ENCODE measurements around the gene WWOX.

The WWOX gene

DNA sequence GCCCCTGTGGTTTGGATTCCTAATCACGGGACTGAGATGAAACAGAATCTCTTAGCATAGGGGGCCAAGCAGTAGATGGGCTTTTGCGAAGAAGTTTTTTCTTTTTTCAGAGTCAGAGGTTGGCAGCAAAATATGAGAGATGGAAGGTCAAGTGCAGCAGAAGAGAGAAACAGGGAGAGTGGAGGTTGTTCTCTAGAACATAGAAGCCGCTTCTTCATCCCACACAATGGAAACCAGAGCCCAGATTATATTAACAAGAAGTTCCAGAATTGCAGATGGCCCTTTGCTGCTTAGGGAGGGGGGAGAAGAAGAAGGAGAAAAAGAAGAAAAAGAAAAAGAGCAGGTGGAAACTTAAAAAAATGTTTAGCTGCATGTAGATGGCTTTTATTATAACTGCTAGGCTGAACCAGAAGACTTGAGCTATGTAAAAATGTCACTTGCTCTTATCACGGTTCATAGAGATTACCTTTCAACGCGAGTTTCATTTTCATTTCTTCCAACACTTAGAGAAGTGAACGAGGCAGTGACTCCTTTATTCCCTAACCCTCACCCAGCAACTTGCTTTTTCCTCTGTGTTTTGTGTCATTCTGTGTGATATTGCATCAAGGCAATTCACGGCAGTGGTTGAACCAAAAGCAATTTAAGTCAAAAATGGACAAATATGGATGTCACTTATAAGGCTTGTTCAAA is 737.5 kb downstream of the WWOX start:
- DNase-seq, result no peak

GRCh38 chr16:78837706-78838105 is 738.3 kb downstream of the WWOX start:
- no peak for DNase-seq

GRCh38 chr16:78838276-78838675 is 738.8 kb downstream of the WWOX start:
- no peak for DNase-seq

DNA sequence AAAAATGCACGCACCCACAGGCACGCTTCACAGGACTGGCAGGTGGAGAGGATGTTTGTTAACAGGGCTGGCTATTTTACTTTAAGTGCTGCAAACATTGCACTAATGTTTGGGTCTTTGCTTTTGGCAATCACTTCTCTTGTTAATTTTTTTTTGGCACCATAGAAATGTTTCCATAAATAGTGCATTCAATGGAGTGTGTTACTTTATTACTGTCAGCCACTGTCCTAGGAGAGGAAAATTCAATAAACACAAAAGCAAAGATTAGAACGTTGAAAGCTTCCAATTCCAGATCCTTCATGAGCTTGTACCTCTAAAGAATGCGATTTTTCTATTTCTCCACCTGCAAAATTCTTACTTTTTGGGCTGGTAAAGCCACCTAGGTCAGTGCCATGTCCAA is 743.5 kb downstream of the WWOX start:
- DNase-seq, result no peak

GRCh38 chr16:78843978-78844377 is 744.5 kb downstream of the WWOX start:
- DNase-seq, result no peak

DNA sequence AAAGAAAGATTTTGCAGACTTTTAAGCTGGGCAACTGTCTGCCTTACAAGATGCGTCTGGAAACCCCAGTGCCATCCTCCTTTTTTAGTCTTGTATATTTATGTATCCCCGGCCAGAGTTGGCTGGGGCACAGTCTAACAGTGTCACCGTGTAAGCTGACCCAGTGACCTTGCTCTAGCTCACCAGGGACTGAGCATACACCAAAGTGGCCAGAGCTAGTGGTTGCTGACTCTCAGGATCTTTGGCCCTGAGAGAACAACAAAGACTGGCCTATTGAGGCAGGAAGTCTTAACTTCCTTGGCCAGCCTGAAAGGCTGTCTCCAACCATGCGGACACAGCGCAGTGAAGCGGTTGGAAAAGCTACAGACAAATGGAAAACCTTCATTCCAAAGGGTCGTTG is 745.2 kb downstream of the WWOX start:
- DNase-seq, result no peak

DNA sequence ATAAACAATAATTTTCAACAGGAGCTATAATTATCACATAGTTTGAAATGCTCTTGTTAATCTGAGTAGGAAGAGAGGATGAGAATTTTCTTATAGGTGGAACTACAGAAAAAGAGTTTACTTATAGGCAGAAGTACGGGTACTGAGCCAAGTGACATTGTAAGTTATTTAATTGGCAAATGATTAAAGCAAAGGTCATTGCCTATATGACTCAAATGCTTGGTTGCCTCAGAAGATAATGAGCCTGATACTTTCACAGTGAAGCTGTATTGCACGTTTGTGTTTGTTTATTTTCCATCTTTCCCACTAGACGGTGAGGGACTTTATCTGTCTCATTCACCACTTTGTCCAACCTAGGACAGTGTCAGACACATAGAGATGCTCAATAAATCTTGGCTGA is 751.8 kb downstream of the WWOX start:
- no peak for DNase-seq

GRCh38 chr16:78852081-78852635 is 752.7 kb downstream of the WWOX start:
- DNase-seq, result no peak

- DNase-seq, result no peak
These were observed 762.6 kb downstream of the WWOX start for GRCh38 chr16:78862022-78862421.

GRCh38 chr16:78866521-78866920 is 767.1 kb downstream of the WWOX start:
- DNase-seq, result no peak

GRCh38 chr16:78869492-78869891 is 770.0 kb downstream of the WWOX start:
- no peak for DNase-seq

- no peak for DNase-seq
These were observed 771.8 kb downstream of the WWOX start for GRCh38 chr16:78871241-78871640.

DNA sequence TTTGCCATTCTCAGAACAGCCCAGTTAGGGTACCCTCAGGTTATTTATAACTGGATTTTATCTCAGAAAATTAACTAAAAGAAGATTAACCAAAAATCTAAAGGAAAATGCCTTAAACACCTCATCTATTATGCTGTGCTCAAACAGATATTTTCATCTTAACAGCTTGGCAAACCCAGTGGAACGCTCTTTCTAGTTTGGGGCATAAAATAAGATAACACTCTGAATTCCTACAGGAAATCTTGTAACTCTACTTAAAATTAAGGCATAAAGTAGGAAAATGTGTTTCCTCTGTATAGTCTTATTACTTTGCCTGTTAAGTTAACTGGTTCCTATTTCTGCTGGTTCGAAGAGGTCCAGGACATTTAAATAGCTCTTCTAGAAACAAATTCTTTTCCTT is 777.2 kb downstream of the WWOX start:
- DNase-seq, result no peak

DNA sequence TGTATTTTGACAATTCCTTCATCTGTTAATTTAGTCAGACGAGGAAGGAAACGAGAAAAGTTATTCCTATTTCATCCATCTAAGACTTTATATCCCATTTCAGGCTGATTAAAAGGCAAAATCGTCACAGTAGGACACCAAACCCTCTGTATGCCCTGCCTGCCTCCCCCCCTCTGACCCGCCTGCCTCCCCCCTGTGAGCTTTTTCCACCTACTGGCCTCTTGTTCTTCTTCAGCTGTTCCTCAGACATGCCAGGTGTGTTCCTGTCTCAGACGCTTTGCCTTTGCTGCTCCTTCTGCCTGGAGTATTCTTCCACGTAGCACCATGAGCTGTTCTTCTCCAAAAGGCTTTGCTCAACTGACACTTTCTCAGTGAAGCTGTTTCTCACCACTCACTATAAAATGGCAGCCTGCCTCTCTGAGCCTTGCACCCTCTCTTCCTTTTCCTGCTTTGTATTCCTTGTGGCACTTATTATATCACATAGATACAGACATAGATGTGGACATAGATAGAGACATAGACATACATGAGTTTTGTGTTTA is 777.7 kb downstream of the WWOX start:
- DNase-seq, result no peak

DNA sequence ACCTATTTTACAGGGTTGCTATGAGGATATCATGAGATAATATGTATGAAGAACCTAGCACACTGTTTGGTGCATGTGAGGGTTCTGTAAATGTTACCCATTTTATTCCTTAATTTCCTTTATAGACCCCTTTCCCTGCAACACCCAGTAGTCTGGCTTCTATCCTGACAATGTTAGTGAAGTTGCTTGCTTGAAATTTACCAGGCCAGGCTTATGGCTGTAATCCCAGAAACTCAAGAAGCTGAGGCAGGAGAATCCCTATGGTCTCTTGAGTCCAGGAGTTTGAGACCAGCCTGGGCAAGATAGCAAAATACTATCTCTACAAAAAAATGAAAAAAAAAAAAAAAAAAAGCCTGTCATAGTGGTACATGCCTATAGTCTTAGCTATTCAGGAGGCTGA is 779.1 kb downstream of the WWOX start:
- DNase-seq, result no peak

- no peak for DNase-seq
These were observed 779.6 kb downstream of the WWOX start for GRCh38 chr16:78879011-78879410.

DNA sequence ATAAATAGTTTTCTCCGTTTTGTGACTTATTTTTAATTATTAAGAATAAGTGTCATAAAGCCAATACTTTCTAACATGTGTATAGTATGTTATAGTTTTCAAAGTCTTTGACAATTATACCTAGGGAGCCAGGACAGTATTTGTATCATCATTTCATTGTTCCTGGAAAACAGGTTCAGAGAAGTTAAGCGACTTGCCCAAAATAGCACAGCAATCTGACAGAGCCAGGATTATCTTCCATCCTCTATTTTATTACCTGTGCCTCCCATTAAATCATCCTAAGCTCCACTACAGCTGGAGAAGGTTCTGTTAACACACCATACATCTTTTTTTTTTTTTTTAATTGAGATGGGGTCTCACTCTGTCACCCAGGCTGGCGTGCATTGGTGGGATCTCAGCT is 782.7 kb downstream of the WWOX start:
- no peak for DNase-seq

GRCh38 chr16:78882751-78883150 is 783.3 kb downstream of the WWOX start:
- no peak for DNase-seq

- no peak for DNase-seq
These were observed 784.8 kb downstream of the WWOX start for GRCh38 chr16:78884204-78884603.

DNA sequence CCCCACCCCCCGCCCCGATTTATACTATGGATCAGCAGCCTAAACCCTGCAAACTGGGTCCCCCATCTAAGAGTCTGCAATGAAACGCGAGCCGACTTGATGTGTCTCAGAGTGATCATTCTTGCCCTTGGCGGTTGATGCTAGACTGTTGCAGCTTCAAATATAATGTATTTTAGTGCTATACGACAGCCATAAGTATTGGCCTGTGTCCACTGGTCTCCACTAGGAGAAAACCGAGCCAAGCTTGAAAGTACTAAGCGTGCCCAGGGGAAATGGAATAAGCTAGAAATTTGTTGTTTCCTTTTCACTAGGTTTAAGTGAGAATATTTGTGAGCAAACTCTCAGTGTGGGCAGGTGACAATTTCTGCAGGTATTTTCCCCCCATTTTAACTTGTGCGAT is 789.9 kb downstream of the WWOX start:
- DNase-seq, result no peak

- no peak for DNase-seq
These were observed 791.0 kb downstream of the WWOX start for GRCh38 chr16:78890373-78890895.

DNA sequence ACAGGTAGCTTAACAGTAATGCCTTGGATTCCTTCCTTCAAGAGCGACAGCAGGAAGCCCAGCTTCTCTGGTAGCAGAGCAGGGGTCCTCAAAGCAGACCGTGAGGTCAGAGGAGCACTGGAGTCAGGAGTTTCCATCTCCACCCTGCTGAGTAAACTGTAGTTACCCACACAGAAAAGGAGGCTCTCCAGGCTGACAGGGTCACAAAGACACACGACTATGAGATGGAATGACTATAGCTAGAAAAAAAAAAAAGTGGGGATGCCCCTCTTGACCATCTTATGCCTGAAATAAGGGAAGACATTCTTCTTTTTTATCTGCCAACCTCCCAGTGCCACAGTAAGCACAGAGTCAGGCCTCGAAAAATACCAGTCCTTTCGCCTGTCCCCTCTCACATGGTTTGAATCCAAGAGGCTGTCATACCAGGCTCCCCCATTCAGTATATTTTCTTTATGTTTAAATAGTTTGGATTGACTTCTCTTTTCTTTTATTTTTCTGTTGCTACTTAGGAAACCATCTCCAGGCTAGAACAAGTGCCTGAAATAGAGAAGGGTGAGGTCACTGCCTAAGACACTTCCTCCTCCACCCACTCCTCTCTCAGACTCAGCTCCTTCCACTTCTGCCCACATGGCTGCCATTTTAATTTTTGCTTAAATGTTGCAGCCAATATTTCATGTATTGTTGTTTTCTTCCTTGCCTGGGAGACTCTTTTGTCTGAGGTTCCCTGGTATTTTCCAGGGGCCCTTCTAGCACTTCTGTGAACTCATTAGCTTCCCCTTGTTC is 793.7 kb downstream of the WWOX start:
- no peak for DNase-seq

DNA sequence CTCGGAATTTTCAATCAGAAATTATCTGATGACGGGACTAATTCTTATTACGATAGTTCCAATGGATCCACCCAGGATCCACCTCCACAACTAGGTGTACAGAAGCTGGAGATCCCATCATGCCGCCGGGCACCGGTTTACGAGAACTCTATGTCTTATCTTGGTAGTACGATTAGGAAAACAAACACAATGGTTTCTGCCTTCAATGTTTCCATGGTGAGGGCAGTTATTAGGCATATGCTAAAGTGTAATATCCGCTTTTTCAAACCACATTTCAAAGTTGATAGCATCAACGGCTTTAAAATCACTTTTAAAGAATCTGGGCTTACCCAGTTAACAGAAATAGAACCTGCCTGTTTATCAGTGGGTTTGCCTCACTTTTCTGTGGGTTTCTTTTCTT is 795.4 kb downstream of the WWOX start:
- no peak for DNase-seq

DNA sequence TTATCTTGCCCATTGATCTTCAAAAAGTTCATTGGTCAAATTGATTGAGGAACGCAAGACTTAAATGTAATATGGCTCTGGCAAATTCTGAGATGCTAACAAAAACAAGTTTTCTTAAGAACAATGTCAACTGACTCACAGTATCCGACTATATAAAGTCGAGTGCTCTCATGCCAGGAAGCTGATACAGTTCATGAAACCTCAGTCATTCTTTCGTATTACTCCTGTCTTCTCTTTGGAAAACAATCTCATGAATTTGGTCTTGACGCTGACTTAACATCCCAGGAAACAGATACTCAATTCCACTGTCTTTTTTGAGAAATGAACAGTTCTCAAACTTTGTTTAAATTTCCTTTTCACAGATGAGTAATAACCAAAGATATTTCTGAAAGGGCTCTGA is 796.2 kb downstream of the WWOX start:
- no peak for DNase-seq
